Limb (tissue), 2 donors: Measurements from ENCODE around the gene PRKCI.
"Not testable (repeated sequence)": the region's sequence is repeated elsewhere in the genome, so short reads cannot be mapped to it uniquely, and the experiment has no call there.

Experiments used
- DNase-seq, 2 donors: peaks; one replicate each; pipeline ENCODE4 v3.0.0-alpha.2; 2016; ENCODE audit errors: extremely low spot score in 2 of 2

The PRKCI gene

DNA sequence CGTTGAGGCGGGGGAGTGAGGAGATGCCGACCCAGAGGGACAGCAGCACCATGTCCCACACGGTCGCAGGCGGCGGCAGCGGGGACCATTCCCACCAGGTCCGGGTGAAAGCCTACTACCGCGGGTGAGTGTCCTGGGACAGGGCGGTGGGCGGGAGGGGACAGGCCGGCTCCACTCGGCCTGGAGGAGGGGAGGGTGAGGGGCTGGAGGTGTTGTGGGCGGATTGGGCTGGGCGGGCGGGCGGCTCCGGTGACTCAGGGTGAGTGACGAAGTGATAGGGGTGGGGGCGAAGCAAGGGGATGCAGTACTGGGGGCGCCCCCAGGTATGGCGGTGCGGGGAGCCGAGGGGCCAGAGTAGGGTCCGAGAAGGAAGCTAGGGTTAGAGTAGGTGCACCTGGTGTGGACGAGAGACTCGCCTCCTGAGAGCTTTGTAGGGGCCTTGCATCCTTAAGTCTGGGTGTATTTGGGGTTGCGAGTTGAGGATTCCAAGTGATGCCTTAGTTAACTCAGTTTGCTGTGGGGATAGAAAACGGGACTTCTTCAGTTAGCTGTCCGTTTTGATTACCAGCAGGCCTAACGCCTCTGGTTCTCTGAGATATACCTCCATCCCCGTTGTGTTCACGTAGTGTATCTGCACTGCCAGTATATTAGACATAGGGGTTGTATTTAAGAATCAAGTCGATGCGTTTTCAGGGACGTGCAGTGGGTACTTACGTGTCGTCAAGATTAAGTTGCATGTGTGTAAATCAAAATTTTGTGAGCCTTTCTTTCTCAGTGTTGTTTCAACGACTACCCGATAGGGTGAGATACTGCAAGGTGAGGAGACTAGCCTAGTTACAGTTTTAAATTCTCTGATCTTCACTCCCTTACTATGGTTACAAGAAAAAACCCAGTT, 670 bp downstream of the PRKCI start:
- DNase-seq = peak; percentile 17 to 75

DNA sequence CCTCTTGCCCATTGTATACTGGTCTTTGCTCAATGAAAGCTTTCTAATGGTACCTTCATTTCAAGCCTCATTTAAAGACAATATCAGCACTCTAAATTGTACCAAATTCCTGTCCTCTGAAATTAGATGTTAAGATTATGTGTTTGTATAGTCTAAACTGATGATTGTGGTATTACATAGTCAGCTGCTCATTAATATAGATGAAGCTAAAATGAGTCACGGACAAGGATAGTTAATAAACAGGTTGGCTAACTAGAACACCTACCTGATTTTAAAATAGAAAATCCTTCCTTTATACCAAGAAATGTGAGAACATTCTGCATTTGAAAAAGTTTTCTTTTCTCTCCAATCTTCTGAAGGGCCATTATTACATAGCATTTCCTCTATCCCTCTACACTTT, 2.9 kb downstream of the PRKCI start:
- DNase-seq = no peak

- DNase-seq = no peak
These were observed 4.3 kb downstream of the PRKCI start for GRCh38 chr3:170226426-170226960.

- DNase-seq = no peak
These were observed 6.0 kb downstream of the PRKCI start for GRCh38 chr3:170228093-170228766.

DNA sequence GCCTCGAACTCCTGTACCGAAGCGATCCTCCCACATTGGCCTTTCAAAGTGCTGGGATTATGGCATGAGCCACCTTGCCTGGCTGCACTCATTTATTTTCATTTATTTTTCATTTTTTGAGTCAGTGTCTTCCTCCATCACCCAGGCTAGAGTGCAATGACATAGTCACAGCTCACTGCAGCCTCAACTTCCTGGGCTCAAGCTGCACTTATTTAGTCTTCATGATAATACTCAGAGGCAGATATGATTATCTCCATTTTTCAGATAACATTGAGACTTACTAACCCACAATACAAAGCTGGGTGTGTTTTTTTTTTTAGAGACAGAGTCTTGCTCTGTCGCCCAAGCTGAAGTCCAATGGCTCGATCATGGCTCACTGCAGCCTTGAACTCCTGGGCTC, 10.0 kb downstream of the PRKCI start:
- no peak for DNase-seq

DNA sequence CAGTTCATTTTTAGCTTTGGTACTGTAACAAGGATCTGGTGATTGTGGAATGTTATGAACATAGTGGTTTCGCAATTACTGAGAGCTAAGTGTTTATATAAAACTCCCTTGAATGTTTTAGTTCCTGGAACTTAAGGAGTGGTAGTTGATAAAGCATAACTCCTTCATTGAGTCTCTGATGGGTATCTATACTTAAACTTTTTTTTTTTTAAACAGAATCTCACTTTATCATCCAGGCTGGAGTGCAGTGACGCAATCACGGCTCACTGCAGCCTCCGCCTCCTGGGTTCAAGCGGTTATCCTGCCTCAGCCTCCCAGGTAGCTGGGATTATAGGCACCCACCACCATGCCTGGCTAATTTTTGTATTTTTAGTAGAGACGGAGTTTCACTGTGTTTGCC, 11.3 kb downstream of the PRKCI start:
- DNase-seq = no peak

GRCh38 chr3:170240142-170240541, 17.9 kb downstream of the PRKCI start:
- DNase-seq = no peak

DNA sequence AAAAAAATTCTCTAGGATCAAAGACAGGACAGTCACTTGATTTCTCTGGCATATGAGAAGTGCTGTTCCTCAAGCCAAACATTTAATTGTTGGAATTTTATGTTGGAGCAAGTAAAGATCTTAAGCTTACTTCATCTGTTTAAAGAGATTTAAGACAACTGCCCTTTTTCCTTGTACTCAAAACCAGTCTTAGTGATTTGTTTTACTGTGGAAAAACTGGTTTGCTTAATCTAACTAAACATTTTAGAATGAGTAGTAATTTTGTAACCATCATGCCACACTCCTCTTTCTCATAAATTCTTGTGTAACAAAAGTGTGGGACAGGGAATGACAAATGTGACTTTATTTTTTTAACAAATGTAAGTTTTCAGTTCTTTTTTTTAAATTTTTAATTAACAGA, 18.4 kb downstream of the PRKCI start:
- DNase-seq = no peak

GRCh38 chr3:170244576-170244975, 22.4 kb downstream of the PRKCI start:
- no peak for DNase-seq

- no peak for DNase-seq
These were observed 25.7 kb downstream of the PRKCI start for GRCh38 chr3:170247875-170248274.

DNA sequence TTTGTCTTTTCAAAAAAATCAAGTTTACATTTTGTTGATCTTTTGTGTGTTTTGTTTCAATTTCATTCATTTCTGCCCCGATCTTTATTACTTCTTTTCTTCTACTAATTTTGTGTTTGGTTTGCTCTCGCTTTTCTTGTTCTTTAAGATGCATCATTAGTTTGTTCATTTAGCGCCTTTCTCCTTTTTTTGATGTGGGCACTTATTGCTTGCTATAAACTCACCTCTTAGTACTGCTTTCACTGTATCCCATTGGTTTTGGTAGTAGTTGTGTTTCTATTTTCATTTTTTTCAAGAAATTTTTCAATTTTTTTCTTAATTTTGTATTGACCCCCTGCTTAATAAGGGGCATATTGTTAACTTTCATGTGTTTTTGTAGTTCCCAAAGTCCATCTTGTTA, 34.4 kb downstream of the PRKCI start:
- no peak for DNase-seq

DNA sequence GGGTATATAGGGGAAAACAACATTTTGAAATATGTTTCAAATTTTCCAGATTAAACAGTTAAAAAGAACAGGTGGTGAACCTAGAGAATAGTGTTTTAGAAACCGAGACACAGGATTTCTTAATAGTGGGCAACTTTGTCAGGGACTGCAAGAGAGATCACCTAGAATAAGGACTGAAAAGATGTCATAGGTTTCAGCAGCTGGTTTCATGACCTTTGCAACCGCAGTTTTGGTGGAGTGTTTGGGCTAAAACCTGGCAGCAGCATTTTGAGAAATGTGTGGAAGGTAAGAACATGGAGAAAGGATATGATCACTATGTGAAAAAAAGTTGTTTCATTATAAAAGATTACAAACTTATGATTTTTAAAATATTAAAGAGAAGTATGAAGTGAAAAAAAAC, 34.9 kb downstream of the PRKCI start:
- DNase-seq = no peak

- DNase-seq = no peak
These were observed 35.9 kb downstream of the PRKCI start for GRCh38 chr3:170258105-170258487.

GRCh38 chr3:170259907-170260306, 37.7 kb downstream of the PRKCI start:
- DNase-seq = no peak

- DNase-seq = no peak
These were observed 45.6 kb downstream of the PRKCI start for GRCh38 chr3:170267793-170268192.

GRCh38 chr3:170269673-170270254, 47.5 kb downstream of the PRKCI start:
- DNase-seq = not testable (repeated sequence)

DNA sequence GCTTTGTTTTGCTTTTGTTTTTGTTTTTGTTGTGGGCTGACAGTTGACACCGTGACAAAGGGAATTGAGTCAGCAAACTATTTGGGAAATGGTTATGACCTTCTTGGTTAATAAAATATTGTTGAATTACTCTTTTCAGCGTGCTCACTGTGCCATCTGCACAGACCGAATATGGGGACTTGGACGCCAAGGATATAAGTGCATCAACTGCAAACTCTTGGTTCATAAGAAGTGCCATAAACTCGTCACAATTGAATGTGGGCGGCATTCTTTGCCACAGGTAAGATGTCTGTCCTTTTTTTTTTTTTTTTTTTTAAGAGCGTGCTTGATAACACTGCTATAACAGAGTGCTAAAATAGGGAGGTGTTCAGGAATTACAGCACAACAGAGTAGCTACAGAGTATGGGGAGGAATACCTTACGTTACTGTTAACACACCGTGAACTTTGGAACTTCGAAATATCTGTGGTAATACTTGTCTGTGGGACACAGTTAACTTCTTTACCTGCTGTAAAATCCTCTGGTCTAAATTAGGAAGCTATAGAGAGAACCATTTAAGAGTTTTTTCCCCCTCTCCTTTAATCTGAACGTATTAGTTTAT, 48.2 kb downstream of the PRKCI start:
- no peak for DNase-seq

- no peak for DNase-seq
These were observed 52.4 kb downstream of the PRKCI start for GRCh38 chr3:170274641-170275040.

DNA sequence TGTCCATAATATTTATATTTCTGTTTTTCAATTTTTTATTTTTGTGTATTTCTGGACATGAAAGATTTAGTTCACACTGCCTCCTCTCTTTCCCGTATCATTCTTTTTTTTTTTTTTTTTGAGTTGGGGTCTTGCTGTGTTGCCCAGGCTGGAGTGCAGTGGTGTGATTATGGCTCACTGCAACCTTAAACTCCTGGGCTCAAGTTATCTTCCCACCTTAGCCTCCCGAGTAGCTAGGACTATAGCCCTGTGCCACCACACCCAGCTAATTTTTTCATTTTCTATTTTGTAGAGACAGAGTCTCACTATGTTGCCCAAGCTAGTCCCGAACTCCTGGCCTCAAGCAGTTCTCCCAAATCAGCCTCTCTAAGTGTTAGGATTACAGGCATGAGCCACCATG, 53.6 kb downstream of the PRKCI start:
- no peak for DNase-seq

DNA sequence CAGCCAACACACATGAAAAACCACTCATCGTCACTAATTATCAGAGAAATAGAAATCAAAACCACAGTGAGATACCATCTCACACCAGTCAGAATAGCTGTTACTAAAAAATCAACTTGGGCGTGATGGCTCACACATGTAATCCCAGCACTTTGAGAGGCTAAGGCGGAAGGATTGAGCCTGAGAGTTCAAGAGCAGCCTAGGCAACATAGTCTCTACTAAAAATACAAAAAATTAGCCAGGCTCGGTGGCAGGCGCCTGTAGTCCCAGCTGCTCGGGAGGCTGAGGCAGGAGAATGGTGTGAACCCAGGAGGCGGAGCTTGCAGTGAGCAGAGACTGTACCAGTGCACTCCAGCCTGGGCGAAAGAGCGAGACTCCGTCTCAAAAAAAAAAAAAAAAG, 55.1 kb downstream of the PRKCI start:
- not testable (repeated sequence) for DNase-seq

- no peak for DNase-seq
These were observed 55.8 kb downstream of the PRKCI start for GRCh38 chr3:170277833-170278580.
